Activated CD4-positive, alpha-beta T cell treated with anti-CD3 and anti-CD28 coated beads, Interleukin-2, amount 50 U/mL, for 16 hours (primary cell): Measurements from ENCODE around the gene RGS5.

Experiments used
- DNase-seq: peaks from one replicate; pipeline ENCODE4 v3.0.0-alpha.2; 2020

RGS5 gene

GRCh38 chr1:163141556-163141955, 61.2 kb downstream of the RGS5 start:
- DNase-seq = no peak

- DNase-seq = no peak
Observed at GRCh38 chr1:163137556-163138265, 65.0 kb downstream of the RGS5 start.

- DNase-seq = no peak
Observed at GRCh38 chr1:163131981-163132380, 70.7 kb downstream of the RGS5 start.

GRCh38 chr1:163130225-163130856, 72.4 kb downstream of the RGS5 start:
- DNase-seq = no peak

- DNase-seq = no peak
Observed at GRCh38 chr1:163128282-163128681, 74.4 kb downstream of the RGS5 start.

GRCh38 chr1:163124812-163125211, 77.9 kb downstream of the RGS5 start:
- no peak for DNase-seq

GRCh38 chr1:163120372-163120771, 82.3 kb downstream of the RGS5 start:
- DNase-seq = no peak

GRCh38 chr1:163119707-163120106, 83.0 kb downstream of the RGS5 start:
- no peak for DNase-seq

GRCh38 chr1:163115887-163116286, 86.8 kb downstream of the RGS5 start:
- no peak for DNase-seq

- DNase-seq = no peak
Observed at GRCh38 chr1:163107655-163108054, 95.1 kb downstream of the RGS5 start.

GRCh38 chr1:163106364-163106987, 96.2 kb downstream of the RGS5 start:
- DNase-seq = no peak

- no peak for DNase-seq
Observed at GRCh38 chr1:163104385-163105099, 98.2 kb downstream of the RGS5 start.

GRCh38 chr1:163102590-163102989, 100.1 kb downstream of the RGS5 start:
- no peak for DNase-seq

- DNase-seq = no peak
Observed at GRCh38 chr1:163095213-163095612, 107.5 kb downstream of the RGS5 start.

GRCh38 chr1:163094589-163094988, 108.1 kb downstream of the RGS5 start:
- no peak for DNase-seq

- no peak for DNase-seq
Observed at GRCh38 chr1:163094182-163094581, 108.5 kb downstream of the RGS5 start.

- DNase-seq = no peak
Observed at GRCh38 chr1:163093579-163093978, 109.1 kb downstream of the RGS5 start.

- DNase-seq = no peak
Observed at GRCh38 chr1:163093169-163093568, 109.5 kb downstream of the RGS5 start.
